Kasumi-1 (cell line): ENCODE data around the gene IL22.

Experiments used
- DNase-seq, 2 experiments: peaks; one replicate each; lab custom pipeline; 2025; lab: John Stamatoyannopoulos, UW

IL22 gene

GRCh38 chr12:68264158-68264855 lies 10.9 kb upstream of the IL22 start:
- DNase-seq = no peak

GRCh38 chr12:68263366-68263765 lies 10.0 kb upstream of the IL22 start:
- no peak for DNase-seq

GRCh38 chr12:68261896-68262295 lies 8.5 kb upstream of the IL22 start:
- no peak for DNase-seq

- no peak for DNase-seq
These were observed 6.7 kb upstream of the IL22 start for GRCh38 chr12:68260153-68260552.

- no peak for DNase-seq
These were observed 6.0 kb upstream of the IL22 start for GRCh38 chr12:68259318-68259940.

GRCh38 chr12:68252077-68252476 lies 1.3 kb downstream of the IL22 start:
- no peak for DNase-seq

GRCh38 chr12:68250454-68250853 lies 3.0 kb downstream of the IL22 start:
- DNase-seq = no peak

- DNase-seq = no peak
These were observed 5.6 kb downstream of the IL22 start for GRCh38 chr12:68247785-68248184.

- no peak for DNase-seq
These were observed 7.1 kb downstream of the IL22 start for GRCh38 chr12:68246350-68246749.

- no peak for DNase-seq
These were observed 8.0 kb downstream of the IL22 start for GRCh38 chr12:68245180-68246021.

- DNase-seq = no peak
These were observed 10.6 kb downstream of the IL22 start for GRCh38 chr12:68242777-68243176.

GRCh38 chr12:68240975-68241374 lies 12.4 kb downstream of the IL22 start:
- DNase-seq = no peak

GRCh38 chr12:68240079-68240478 lies 13.3 kb downstream of the IL22 start:
- DNase-seq = no peak

- DNase-seq = no peak
These were observed 14.0 kb downstream of the IL22 start for GRCh38 chr12:68239309-68239982.

GRCh38 chr12:68237619-68238018 lies 15.8 kb downstream of the IL22 start:
- no peak for DNase-seq

GRCh38 chr12:68237078-68237477 lies 16.3 kb downstream of the IL22 start:
- peak; percentile 22 to 36 for DNase-seq

GRCh38 chr12:68236421-68237059 lies 16.9 kb downstream of the IL22 start:
- DNase-seq = peak; percentile 11 to 29

GRCh38 chr12:68235576-68235975 lies 17.8 kb downstream of the IL22 start:
- DNase-seq = no peak

GRCh38 chr12:68234140-68234539 lies 19.3 kb downstream of the IL22 start:
- DNase-seq = no peak

- DNase-seq = no peak
These were observed 19.9 kb downstream of the IL22 start for GRCh38 chr12:68233498-68233897.

GRCh38 chr12:68231691-68232090 lies 21.7 kb downstream of the IL22 start:
- no peak for DNase-seq

GRCh38 chr12:68231229-68231628 lies 22.2 kb downstream of the IL22 start:
- DNase-seq = no peak
